Central memory CD4-positive, alpha-beta T cell (primary cell): ENCODE results near the gene FHL3.
"Not testable (repeated sequence)": the region's sequence is repeated elsewhere in the genome, so short reads cannot be mapped to it uniquely, and the experiment has no call there.

Experiments
- DNase-seq: peaks from one replicate; pipeline ENCODE4 v3.0.0; 2022

FHL3 gene

DNA sequence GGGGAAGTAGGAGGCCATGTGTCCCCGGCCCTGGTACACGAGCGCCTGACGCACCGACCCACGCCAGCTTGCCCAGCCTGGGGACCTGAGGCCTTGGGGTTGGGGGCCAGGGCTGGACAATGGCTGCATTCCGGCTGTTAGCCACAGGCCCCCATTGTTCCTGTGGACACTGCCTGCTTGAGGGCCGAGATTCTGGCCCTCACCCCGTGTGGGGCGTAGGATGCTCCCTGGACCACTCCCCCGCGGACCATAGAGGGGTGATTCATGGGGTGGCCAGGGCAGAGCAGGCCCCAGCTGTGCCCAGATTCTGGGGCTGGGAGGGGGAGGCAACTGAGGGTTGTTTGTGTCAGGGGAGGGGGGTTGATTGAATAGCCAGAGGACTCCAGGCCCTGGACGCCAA, 29.6 kb upstream of the FHL3 start:
- DNase-seq = no peak

DNA sequence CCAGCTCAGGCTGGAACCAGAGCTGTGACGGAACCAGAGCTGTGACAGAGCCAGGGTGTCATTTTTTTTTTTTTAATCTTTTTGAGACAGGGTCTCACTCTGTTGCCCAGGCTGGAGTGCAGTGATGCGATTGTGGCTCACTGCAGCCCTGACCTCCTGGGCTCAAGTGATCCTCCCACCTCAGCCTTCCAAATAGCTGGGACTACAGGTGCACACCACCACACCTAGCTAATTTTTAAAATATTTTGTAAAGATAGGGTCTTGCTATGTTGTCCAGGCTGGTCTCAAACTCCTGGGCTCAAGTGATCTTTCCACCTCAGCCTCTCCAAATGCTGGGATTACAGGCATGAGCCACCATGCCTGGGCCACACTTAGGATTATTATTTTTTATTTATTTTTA, 27.7 kb upstream of the FHL3 start:
- not testable (repeated sequence) for DNase-seq

DNA sequence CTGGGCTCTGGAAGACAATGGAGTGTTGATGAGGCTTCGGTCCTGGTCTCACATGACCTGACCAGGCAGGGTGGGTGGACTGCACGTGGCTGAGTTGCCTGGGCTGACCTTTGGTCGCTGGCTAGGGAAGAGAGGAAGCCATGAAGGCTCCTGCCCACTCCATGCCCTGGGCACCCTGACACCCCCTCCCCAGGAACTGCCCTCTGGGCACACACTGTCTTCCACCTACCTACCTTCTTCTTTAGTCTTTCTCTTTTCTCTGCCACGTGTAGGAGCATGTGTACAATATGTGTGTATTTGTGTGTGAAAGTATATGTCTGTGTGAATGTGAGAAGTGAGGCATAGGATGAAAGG, 26.2 kb upstream of the FHL3 start:
- no peak for DNase-seq

DNA sequence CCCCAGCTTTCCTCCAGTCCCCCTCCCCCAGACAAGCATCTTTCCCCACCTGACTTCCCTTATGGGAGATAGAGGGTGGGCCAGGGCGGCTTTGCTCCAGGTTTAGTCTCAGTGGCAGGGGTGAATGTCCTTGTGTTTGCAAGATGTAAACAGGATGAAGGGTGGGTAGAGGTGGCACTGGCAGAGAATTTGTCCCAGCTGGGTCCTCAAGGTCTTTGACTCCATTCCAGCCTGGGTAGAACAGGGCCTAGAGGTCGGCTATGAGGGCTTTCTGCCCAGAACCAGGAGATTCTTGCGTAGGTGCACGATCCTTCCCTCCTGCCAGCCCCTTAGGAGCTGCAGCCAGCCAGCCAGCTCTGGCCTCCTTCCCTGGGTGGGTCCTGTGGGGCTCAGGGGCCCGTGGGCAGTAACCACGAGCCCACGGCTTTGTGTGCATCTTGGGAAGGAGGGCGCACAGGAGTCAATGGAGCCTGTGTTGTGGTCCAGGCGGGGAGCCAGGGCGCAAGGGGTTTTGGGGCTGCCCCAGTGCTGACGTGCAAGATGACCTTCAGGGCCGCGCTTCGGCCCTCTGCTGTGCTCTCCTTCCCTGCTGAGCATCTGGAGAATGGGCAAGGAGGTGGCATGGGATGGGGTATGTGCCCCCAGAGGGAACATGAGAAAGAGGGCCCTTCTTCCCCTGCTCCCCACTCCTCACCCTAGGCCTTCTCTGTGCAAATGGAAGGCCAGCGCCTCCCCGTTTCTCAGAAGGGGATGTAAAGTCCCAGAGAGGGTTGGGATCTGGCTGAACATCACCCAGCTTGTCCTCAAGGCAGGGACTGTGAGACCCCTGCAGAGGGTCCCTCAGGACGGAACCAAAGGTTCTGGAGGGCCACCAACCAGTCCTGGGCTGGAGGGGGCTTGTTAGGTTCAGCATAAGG, 25.5 kb upstream of the FHL3 start:
- no peak for DNase-seq

DNA sequence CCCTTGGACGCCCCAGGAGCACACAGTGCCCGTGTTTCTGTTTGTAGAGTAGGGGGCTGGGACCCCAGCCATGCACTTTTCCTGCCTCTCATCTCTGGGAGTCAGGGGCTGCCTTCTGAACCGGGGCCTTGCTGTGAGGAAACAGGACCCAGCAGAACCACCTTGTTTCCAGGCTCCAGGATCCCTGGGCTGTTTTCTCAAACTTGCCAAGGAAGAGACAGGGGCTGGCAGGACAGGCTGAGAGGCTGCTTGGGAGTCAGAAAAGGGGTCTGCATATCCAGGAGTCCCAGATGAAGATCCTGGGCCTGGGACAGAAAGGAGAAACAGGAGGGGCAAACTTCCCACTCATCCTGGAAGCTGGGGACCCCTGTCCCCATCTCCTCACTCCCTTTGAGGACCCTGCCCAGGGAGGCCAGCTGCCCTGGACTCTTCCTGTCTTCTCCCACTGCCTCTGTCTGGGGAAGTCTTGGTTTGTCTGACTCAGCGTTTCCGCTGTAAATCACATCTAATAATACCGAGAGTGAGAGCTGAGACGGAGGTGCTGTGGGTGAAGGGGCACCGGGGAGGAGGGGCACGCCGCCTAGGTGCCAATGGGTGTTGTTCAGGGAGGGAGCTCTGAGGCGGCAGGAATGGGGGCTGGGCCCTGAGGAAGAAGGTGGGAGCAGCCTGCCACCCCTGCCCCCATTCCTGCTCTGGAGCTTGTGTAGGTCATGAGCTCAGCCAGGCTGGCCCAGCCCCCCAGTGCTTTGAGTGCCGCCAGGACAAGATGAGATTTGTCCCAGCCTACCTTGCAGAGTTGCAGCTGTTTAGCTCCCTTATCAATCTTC, 24.6 kb upstream of the FHL3 start:
- no peak for DNase-seq

DNA sequence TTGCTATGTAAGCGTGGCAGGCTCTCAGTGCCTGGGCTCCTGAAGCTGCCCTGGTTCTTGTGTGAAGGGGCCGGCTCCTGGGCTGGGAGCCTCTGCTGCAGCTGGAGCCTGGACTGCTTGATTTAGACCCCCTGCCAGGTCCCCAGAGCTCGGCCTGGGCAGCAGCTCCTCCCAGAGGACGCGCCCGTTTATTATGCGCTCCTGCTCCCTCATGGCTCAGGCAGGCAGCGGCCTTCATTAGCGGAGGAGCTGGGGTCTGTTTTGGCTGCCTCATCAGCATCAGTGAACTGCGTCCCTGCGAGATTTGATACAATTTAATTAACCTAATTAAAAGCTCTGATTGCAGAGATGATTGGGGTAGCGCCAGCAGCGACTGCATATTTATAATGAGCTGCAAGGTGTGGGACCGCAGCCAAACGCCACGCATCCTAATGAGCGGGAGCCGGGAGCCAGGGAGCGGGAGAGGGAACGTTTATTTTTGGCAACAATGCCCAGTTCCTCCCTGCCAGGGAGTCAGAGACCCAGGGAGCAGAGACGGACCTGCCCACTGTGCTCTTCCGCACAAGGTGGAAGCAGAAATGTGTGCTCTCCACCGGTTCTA, 23.9 kb upstream of the FHL3 start:
- DNase-seq = no peak

DNA sequence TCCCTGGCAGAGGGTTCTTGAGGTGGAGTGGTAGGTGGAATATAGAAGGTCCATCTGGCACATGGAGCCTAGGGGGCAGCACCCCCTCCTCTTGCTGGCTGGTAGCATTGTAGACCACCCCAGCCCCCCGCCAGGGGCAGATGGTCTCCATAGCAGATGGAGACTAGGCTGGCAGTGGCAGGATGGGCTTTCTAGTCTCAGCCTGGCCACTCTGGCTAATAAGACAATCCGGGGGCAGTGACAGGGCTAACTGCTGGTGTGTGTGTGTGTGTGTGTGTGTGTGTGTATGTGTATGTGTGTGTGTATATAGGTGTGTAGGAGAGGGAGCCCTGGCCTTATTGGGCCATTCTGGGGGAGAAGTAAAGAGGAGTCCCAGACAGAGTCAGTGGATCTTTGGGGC, 23.4 kb upstream of the FHL3 start:
- no peak for DNase-seq

DNA sequence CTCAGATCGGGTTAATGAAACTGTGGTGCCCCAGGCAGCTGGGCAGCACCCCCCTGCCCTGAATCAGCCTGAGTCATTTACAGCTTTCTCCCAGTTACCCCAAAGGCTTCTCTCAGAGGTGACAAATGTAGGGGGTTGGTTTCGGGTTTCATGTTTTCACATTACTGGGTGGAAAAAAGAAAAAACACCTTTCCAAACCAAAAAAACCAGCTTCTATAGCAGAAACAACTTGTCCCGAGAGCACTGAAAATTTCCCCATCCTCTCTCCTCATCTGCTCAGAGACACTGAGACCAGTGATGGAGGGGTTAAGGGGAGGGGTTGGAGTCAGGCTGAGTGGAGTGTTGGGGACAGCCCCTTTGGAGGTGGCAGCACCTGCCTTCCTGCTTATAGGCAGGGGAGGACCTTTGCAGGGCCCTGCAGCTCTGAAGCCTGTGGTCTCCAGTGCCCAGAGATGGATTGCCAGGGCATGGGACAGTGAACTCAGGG, 22.8 kb upstream of the FHL3 start:
- no peak for DNase-seq

DNA sequence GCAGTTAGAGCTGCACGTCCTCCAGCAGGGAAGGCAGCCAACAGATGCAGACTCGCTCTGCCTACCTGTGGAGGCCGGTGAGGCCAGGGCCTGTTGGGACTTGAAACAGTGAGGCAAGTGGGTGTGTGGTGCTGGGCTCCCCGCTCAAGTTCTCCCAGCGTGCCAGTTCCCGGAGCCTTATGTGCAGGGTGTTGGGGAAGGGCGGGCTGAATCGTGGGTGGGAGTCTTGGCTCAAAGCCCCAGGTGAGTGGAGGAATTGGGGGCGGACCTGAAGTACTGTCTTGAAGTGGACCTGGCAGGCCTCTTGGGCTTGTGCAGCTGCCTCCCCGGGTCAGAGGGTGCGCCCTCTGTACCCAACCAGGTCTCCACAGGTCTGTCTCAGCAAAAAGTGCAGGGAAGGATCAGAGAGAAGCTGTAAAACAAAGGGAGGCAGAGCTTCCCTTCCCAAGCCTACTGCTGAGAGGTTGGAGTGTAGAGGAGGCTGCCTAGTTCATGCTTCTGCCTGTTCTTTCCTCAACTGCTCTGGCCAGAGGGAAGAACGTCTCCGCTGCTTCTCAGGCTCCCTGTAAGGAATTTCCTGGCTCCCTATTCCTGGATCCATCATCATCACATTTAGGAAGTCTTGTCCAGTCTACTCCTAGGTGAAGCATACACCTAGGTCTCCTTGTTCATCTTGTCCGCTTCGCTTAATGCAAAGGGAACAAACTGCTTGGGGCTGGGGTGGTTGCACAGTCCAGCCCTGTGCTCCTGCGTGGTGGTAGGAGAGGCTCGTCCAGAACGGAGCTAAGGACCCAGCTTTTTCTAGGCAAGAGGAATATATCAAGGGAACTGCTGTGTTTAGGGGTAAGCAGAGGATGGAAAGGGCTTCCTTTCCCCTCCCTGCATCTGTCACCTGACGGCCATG, 22.1 kb upstream of the FHL3 start:
- no peak for DNase-seq

DNA sequence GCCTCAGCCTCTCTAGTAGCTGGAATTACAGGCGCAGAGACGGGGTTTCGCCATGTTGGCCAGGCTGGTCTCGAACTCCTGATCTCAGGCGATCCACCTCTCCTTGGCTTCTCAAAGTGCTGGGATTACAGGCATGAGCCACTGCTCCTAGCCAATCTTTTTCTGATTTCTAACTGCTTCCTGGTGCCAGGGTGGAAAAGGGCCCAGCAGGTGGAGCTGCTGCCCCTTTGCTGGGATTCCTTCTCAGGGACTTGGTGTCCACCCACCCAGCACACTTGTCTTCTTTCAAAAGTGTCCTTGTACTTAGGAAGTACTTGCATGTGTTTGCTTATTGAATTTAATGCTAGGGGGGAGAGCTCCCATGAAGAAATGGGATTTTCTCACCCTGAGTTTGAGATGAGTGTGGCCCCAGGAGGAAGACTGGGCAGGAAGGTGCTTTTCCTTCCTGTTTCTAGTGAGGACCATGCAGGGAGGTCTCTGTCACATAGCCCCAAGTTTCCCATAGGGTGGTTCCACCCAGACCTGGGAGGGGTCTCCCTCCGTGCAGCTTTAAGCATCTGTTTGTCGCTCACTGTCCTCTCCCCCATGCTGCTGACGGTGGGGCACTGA, 21.4 kb upstream of the FHL3 start:
- no peak for DNase-seq

DNA sequence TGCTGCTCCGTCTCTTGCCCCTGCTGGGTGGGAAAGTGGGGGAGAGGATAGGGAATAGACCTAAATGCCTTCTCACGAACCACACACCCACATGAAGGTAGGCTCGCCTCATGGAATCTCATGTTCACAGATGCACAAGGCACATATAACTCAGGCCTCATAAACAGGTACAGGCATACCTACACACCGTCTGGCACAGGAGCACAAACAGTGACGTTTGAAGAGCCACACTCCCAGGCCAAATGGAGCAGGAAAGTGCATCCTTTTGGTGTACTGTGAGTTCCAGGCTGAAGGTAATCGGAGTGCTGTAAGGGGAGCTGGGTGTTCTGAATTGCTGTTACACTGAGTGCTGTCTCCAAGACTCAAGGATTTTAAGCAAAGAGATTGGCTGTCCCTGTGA, 20.4 kb upstream of the FHL3 start:
- no peak for DNase-seq

DNA sequence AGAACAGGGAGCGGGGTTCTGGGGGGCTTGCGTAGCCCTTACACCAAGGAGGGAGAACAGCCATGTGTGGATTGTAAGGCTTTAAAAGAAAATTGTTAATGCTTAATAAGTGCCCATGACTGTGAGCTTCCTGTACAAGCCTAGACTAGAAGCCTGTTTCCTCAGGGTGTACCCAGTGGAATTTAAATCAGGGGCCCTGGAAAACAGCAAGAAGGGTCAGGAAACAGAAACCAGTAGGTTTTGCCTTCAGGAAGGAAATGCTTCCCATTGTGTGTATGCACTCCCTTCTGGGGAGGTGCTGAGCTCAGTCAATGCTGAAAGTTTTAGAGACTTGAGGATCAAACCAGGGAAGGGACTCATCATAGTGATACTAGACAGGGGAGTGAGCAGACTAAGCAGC, 19.9 kb upstream of the FHL3 start:
- DNase-seq = no peak

DNA sequence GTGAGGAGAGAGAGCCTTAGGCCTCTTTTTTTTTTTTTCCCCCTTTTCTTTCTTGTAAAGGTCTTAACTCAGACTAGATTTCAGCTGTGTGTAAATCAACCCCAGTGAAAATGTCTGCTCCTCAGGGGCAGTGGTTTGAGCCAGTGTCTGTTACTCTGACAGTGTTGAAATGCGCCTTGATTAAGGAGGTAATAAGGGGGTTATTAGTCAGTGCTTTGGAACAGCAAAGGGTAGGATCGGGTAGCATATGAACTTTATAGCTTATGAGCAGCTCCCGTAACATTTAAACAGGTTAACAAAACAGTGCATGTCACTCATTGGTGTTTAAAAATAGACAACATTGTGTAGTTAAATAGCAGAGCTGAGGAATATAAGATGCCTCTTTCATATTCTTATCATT, 17.5 kb upstream of the FHL3 start:
- DNase-seq = no peak

DNA sequence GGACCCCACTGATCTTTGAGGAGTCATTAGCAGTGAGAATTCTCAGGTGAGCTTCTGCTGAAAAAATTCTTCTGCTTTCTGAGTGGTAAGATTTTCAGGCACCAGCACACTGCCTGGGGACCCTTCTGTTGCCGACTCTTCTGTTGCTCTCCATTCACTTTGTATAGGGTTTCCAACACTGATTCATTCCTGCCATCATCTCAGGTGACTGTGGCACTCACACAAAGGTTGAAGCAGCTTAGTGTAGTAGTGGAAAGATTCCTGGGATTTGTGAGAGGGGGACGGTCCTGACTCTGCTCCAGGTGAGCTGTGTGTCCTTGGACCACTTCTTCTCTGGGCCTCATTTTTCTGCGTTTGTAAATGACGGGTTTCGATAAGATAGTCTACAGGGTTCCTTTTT, 16.7 kb upstream of the FHL3 start:
- no peak for DNase-seq

DNA sequence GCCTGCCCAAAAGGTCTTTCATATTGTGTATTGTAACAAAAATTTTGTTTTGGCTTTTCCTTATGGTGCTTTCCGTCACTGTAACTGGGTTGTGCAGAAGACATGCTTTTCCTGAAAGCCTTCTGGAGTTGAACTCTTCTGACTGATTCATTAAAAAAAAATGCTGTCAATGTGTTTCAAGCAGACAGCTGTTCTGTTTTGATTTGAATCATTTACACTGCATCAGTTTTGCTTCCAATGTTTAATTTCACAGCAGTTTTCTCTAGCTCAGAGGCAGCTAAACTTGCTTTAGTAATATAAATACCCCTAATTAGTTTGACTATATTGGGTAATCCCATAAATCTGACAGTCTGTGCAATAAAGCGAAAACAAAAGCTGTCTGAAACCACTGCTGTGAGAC, 15.1 kb upstream of the FHL3 start:
- DNase-seq = no peak

DNA sequence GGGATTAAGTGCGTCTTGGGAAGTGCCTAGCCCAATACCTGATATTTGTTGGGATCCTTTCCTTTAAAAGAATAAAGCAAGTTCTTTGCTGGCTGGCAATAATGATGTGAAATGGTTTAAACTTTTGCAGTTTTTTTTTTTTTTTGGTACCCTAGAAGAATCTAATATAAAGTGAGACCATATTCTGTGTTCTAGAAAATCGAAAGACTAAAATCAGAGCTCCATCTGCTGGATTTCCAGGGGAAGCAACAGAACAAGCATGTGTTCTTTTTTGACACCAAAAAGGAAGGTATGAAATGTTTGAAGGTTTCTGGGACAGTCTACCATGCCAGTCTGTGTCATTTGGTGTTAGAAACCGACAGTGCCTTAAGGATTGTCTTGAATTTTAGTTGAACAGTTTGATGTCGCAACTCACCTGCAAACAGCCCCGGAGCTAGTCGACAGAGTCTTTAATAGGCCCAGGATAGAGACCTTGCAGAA, 13.6 kb upstream of the FHL3 start:
- peak; percentile 17 for DNase-seq

DNA sequence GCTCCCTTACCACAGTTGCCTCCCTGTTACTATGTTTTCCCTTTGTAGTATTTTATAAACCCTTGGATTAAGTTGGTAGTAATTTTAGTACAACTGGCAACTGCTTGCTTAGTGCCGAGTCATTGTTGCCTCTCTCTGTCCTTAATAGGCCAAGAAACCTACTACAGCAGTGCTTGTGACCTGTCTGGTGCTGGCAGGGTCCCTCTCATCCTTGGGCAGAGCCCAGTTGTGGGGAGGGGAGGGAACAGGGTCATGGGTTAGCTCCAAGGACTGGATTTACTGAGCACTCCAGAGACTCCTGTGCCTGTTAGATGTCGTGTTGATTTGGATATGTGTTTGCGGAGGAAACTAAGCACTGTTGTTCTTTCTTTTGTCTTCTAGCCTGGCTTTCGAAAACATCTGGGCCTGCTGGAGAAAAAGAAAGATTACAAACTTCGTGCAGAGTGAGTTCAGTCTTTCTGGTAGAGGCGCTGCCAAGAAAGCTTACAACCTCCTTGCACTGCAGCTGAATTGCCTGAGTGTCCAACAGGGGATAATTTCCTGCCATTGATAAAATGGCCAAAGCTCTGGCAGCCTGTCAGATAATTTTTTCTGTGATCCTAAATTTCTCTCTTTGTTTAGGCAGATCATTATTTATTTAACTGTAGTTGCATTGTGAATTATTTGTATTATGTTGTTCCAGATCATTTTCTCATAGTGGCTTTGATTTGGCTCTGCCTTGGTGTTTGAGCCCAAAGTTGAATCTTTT, 10.8 kb upstream of the FHL3 start:
- no peak for DNase-seq

DNA sequence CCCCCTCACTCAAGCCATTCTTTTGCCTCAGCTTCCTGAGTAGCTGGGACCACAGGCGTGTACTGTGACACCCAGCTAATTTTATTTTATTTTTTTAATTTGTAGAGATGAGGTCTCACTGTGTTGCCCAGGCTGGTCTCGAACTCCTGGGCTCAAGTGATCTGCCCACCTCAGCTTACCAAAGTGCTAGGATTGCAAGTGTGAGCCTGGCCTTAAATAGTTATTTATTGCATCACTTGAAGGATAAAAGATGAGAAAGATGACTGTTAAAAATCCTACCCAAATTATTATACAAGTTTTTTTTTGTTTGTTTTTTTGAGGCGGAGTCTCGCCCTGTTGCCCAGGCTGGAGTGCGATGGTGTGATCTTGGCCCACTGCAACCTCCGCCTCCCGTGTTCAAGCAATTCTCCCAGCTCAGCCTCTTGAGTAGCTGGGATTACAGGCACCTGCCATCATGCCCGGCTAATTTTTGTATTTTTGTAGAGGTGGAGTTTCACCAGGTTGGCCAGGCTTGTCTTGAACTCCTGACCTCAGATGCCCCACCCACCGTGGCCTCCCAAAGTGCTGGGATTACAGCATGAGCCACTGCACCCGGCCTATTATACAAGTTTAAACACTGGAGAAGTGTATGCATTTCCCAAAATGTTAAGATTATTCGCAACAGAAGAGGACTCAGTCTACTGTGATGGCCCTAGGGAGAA, 9.6 kb upstream of the FHL3 start:
- no peak for DNase-seq

DNA sequence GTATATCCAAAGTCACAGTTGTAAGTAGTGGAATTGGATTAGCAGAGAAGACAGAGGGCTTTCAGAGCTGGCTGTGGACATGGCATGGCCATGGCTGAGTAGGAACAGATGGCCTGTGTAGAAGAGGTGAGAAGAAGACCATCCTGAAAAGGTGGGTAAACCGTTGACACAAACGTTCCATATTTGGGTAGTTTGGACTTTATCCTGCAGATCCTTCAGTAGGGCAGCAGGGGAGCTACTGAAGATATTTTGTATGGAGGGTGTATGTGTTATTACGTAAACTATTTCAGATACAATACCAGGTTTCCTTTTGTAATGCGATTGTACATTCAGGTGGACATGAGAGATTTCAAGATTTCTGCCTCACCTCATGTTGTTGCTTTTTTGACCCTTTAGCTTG, 8.9 kb upstream of the FHL3 start:
- no peak for DNase-seq

DNA sequence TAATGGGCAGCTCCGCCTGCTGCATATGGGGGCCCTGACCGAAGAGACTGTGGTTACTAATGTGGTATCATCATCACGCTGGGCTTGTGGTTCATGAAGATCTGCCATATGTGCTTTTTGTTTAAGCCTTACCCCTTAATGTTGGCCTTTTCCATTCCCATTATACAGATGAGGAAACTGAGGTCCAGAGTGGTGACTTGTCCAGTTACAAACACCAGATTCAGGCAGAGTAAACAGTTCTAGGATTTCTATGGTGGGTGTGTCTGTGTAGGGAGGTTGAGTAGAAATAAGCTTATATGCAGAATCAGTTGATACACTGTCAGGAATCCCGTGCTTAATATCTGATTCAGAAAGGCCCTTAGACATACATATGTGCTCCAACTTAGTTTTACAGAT, 7.9 kb upstream of the FHL3 start:
- no peak for DNase-seq
